ENCODE results near the gene DHRS3.

DNA sequence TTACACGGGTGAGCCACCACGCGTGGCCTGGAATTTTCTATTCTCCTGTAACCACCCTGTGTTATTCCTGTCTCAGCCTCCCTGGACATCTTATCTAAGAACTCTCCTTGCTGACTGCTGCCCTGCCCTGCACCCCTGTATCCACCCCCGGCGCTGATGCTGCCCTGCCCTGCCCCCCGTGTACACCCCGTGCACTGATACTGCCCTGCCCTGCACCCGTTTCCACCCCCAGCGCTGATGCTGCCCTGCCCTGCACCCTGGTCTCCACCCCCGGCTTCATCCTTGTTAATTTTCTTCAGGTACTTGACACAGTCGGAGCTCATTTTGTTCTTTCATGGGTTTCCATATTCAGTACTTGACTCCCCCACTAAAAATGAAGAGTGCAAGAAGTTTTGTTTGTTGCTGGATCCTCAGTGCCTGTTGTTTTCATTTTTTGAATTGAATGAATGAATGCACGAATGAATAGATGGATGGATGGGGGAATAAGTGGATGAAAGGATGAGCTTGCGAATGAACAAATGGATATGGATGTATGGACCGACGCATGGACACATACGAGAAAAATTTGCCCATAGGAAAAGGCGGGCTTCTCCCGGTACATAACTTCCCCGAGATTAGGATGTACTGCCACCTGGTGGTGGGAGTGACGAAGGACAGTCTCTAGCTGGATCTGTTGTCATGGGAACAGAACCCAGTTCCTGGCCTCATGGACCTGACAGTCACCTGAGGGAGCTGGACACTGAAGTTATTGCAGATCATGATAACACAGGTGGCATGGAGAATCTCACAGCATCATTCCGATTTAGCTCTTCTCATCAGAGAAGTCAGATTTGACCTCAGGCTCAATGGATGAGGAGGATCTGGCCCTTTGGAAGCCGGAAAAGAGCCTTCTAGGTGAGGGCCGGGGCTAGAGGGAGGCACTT lies 40.8 kb upstream of the DHRS3 start:
- no peak for TF ChIP-seq EZH2phosphoT487 (conservative IDR thresholded peaks at IDR 0.05; ENCODE audit: low read length)
- TF ChIP-seq CTCF (IDR thresholded peaks at IDR 0.05; ENCODE audit: insufficient read depth, low read length, poor library complexity, severe bottlenecking), result peak; percentile 80
